H1 (cell line): ENCODE data around the gene ENAH. TPM values are rescaled to one million over a fixed set of nuclear protein-coding genes. Genes with fewer than 3 reads are reported as not detected.

ENCODE experiments used
- CTCF ChIA-PET: fragments of 300-600 bp; sonication (Branson Sonifier 250); formaldehyde crosslinking; loops from one replicate; lab custom pipeline; 2021; ENCODE audit not compliant: partially characterized antibody; lab: Charles Lee
- POLR2A ChIA-PET: fragments of 300-600 bp; sonication (Branson Sonifier 250); formaldehyde crosslinking; loops from one replicate; lab custom pipeline; 2021; ENCODE audit warnings: inconsistent platforms; ENCODE audit not compliant: partially characterized antibody; lab: Charles Lee
- DNase-seq, 2 experiments: peaks; one replicate each; pipeline versions ENCODE4 v3.0.0 to v3.0.0-alpha.2; 2010 to 2022; ENCODE audit warnings: low spot score in 2 of 2, low read depth in 1 of 2, mixed read lengths in 1 of 2
- FAIRE-seq: peaks from 2 replicates; lab custom pipeline; 2011; peaks lifted over from hg19 to GRCh38; lab: Jason Lieb, UNC
- H2AFZ ChIP-seq: 2 replicates; pipeline ENCODE4 v1.8.1; 2012; ENCODE audit warnings: low read length, inconsistent platforms
- H2AK5ac ChIP-seq: 2 replicates; pipeline ENCODE4 v1.6.1; 2013; ENCODE audit warnings: low read depth, low read length
- H2BK120ac ChIP-seq: replicated peaks from 2 replicates; pipeline ENCODE3; 2013; ENCODE audit warnings: low read depth, low read length, inconsistent platforms
- H2BK12ac ChIP-seq: 2 replicates; pipeline ENCODE4 v1.6.1; 2013; ENCODE audit warnings: low read depth, low read length
- H2BK15ac ChIP-seq: 2 replicates; pipeline ENCODE4 v1.6.1; 2013; ENCODE audit warnings: low read length
- H2BK20ac ChIP-seq: 2 replicates; pipeline ENCODE4 v1.6.1; 2013; ENCODE audit warnings: low read length
- H2BK5ac ChIP-seq: 2 replicates; pipeline ENCODE4 v1.6.1; 2013; ENCODE audit warnings: low read depth, low read length
- H3K14ac ChIP-seq: 2 replicates; pipeline ENCODE4 v1.6.1; 2013; ENCODE audit warnings: inconsistent platforms; ENCODE audit not compliant: insufficient read length
- H3K18ac ChIP-seq: 2 replicates; pipeline ENCODE4 v1.6.1; 2013; ENCODE audit warnings: low read length; ENCODE audit errors: extremely low read depth
- H3K23ac ChIP-seq: 2 replicates; pipeline ENCODE4 v1.6.1; 2013; ENCODE audit warnings: inconsistent platforms; ENCODE audit not compliant: insufficient read length
- H3K23me2 ChIP-seq: 2 replicates; pipeline ENCODE4 v1.6.1; 2013; ENCODE audit warnings: low read depth, low read length
- H3K27ac ChIP-seq: 2 replicates; pipeline ENCODE4 v1.6.1; 2011; ENCODE audit warnings: low read depth, low read length, inconsistent platforms
- H3K27me3 ChIP-seq, 4 experiments: replicated peaks in 1 of 4; 1 replicate in 1 of 4; 2 replicates in 3 of 4; pipeline versions ENCODE4 v1.6.1 to v1.8.1; 2011 to 2013; ENCODE audit warnings: low read length in 3 of 4, mild to moderate bottlenecking in 3 of 4, inconsistent platforms in 2 of 4, mixed read lengths in 2 of 4, moderate library complexity in 1 of 4; ENCODE audit not compliant: control insufficient read depth in 3 of 4, insufficient read depth in 3 of 4; ENCODE audit errors: extremely low read depth in 1 of 4
- H3K36me3 ChIP-seq, 4 experiments: 2 replicates each; pipeline versions ENCODE4 v1.6.1 to v1.8.1; 2011 to 2013; ENCODE audit warnings: mild to moderate bottlenecking in 4 of 4, low read length in 3 of 4, moderate library complexity in 2 of 4, control low read depth in 1 of 4, inconsistent platforms in 1 of 4; ENCODE audit not compliant: insufficient read depth in 4 of 4, control insufficient read depth in 2 of 4
- H3K4ac ChIP-seq: replicated peaks from 2 replicates; pipeline ENCODE3; 2013; ENCODE audit warnings: low read length, low read depth, mixed read lengths, inconsistent platforms; ENCODE audit not compliant: insufficient read length
- H3K4me1 ChIP-seq, 4 experiments: replicated peaks in 1 of 4; 1 replicate in 1 of 4; 2 replicates in 3 of 4; pipeline versions ENCODE4 v1.6.1 to v1.8.1; 2011 to 2013; ENCODE audit warnings: low read length in 3 of 4, inconsistent platforms in 2 of 4, mixed read lengths in 1 of 4; ENCODE audit not compliant: insufficient read depth in 4 of 4, control insufficient read depth in 3 of 4
- H3K4me2 ChIP-seq, 2 experiments: 2 replicates each; pipeline versions ENCODE4 v1.6.1 to v1.8.1; 2011 to 2013; ENCODE audit warnings: low read depth in 2 of 2, low read length in 2 of 2, control low read depth in 1 of 2, inconsistent platforms in 1 of 2, mild to moderate bottlenecking in 1 of 2; ENCODE audit not compliant: insufficient read depth in 1 of 2
- H3K4me3 ChIP-seq, 4 experiments: fragments of 200-600, 300-600 bp in 1 of 4; sonication (generic), shearing (Covaris generic), sonication (Bioruptor Twin) in 1 of 4; 2 replicates each; pipeline versions ENCODE4 v1.5.1 to v1.8.1; 2011 to 2016; ENCODE audit warnings: low read length in 4 of 4, low read depth in 3 of 4, control low read depth in 2 of 4, inconsistent platforms in 2 of 4, mild to moderate bottlenecking in 2 of 4, mixed read lengths in 1 of 4, moderate library complexity in 1 of 4; ENCODE audit not compliant: insufficient read depth in 2 of 4; ENCODE audit errors: extremely low read depth in 1 of 4
- H3K56ac ChIP-seq: replicated peaks from 2 replicates; pipeline ENCODE3; 2013; ENCODE audit warnings: low read depth, mild to moderate bottlenecking, mixed read lengths, low read length, inconsistent platforms; ENCODE audit not compliant: insufficient read length
- H3K79me1 ChIP-seq: 2 replicates; pipeline ENCODE4 v1.6.1; 2013; ENCODE audit warnings: low read depth, low read length, control low read depth
- H3K79me2 ChIP-seq, 2 experiments: 2 replicates each; pipeline versions ENCODE4 v1.6.1 to v1.8.1; 2012 to 2013; ENCODE audit warnings: low read length in 2 of 2, mild to moderate bottlenecking in 2 of 2, inconsistent platforms in 1 of 2; ENCODE audit not compliant: insufficient read depth in 2 of 2, control insufficient read depth in 1 of 2
- H3K9ac ChIP-seq, 4 experiments: replicated peaks in 1 of 4; 1 replicate in 1 of 4; 2 replicates in 3 of 4; pipeline versions ENCODE4 v1.6.1 to v1.8.1; 2011 to 2013; ENCODE audit warnings: low read depth in 3 of 4, low read length in 3 of 4, control low read depth in 2 of 4, mild to moderate bottlenecking in 2 of 4, moderate library complexity in 2 of 4, inconsistent platforms in 1 of 4; ENCODE audit errors: extremely low read depth in 1 of 4
- H3K9me3 ChIP-seq, 2 experiments: 2 replicates each; pipeline versions ENCODE4 v1.6.1 to v1.8.1; 2012 to 2013; ENCODE audit warnings: mild to moderate bottlenecking in 2 of 2, moderate library complexity in 2 of 2, control low read depth in 1 of 2, inconsistent platforms in 1 of 2, low read depth in 1 of 2, low read length in 1 of 2, mixed read lengths in 1 of 2; ENCODE audit not compliant: insufficient read depth in 2 of 2
- H4K20me1 ChIP-seq, 2 experiments: replicated peaks in 1 of 2; 2 replicates each; pipeline versions ENCODE3 to v1.8.1; 2011 to 2013; ENCODE audit warnings: inconsistent platforms in 2 of 2, low read length in 2 of 2, mild to moderate bottlenecking in 1 of 2; ENCODE audit not compliant: insufficient read depth in 2 of 2, control insufficient read depth in 1 of 2
- H4K5ac ChIP-seq: 2 replicates; pipeline ENCODE4 v1.6.1; 2013; ENCODE audit warnings: low read length, low read depth, mixed read lengths, inconsistent platforms; ENCODE audit not compliant: insufficient read length
- H4K8ac ChIP-seq: 2 replicates; pipeline ENCODE4 v1.8.0; 2013; ENCODE audit warnings: mild to moderate bottlenecking, moderate library complexity, low read length, inconsistent platforms; ENCODE audit not compliant: insufficient read depth; ENCODE audit errors: extremely low read depth
- H4K91ac ChIP-seq: replicated peaks from 2 replicates; pipeline ENCODE3; 2013; ENCODE audit warnings: low read length, mixed read lengths, inconsistent platforms; ENCODE audit not compliant: insufficient read length
- BCL11A ChIP-seq, 2 experiments: IDR thresholded peaks; one replicate each; pipeline ENCODE4 v1.6.1; 2011; ENCODE audit warnings: low read depth in 2 of 2, low read length in 2 of 2, mild to moderate bottlenecking in 2 of 2
- EGR1 ChIP-seq: IDR thresholded peaks from 2 replicates; pipeline ENCODE4 v1.6.1; 2011; ENCODE audit warnings: low read depth, low read length, borderline replicate concordance
- EZH2 ChIP-seq: fragments of 200-600 bp; sonication (generic); IDR thresholded peaks from 2 replicates; pipeline ENCODE4 v1.7.1; 2012; ENCODE audit warnings: low read depth, mild to moderate bottlenecking, moderate library complexity, low read length, inconsistent platforms; ENCODE audit not compliant: severe bottlenecking
- JUN ChIP-seq: IDR thresholded peaks from 2 replicates; pipeline ENCODE4 v1.6.1; 2011; ENCODE audit warnings: low read depth, mild to moderate bottlenecking, improper control_type of control experiment, low read length
- RXRA ChIP-seq: IDR thresholded peaks from 2 replicates; pipeline ENCODE4 v1.6.1; 2011; ENCODE audit warnings: low read depth, mild to moderate bottlenecking, low read length, moderate library complexity; ENCODE audit not compliant: insufficient read depth
- SAP30 ChIP-seq: fragments of 300-600 bp; sonication (generic); IDR thresholded peaks from 2 replicates; pipeline ENCODE4 v1.7.1; 2012; ENCODE audit warnings: low read length, moderate library complexity, mild to moderate bottlenecking, inconsistent platforms; ENCODE audit not compliant: insufficient read depth, insufficient replicate concordance
- TCF12 ChIP-seq: IDR thresholded peaks from 2 replicates; pipeline ENCODE4 v1.6.1; 2011; ENCODE audit warnings: low read depth, mild to moderate bottlenecking, low read length
- WGBS, 2 experiments: shearing (Covaris generic) in 1 of 2; methylation state at CpG; one replicate each; pipeline versions ENCODE4 v1.1.6 to v1.1.7; 2013 to 2015; ENCODE audit warnings: low lambda C conversion rate in 2 of 2, mixed read lengths in 2 of 2, inconsistent platforms in 1 of 2, low coverage in 1 of 2, missing lambda C conversion rate in 1 of 2; ENCODE audit not compliant: insufficient replicate concordance in 2 of 2, insufficient coverage in 1 of 2, insufficient read length in 1 of 2; ENCODE audit errors: extremely low coverage in 1 of 2, missing lambda C conversion rate in 1 of 2; 5-methylcytosine and 5-hydroxymethylcytosine counted together
- polyA plus RNA-seq, 7 experiments: library from polyadenylated mRNA; depleted of rRNA in 3 of 7; stranded (reverse) in 5 of 7; unstranded in 2 of 7; fragments of >200 nt in 5 of 7; fragments of 200-250 nt in 2 of 7; gene quantifications; 1 replicate in 5 of 7; 2 replicates in 1 of 7; 4 replicates in 1 of 7; pipeline versions ENCODE4 v1.2.1 to v1.2.3, GENCODE V29; 2011 to 2013; ENCODE audit warnings: missing spikeins in 2 of 7, mixed read lengths in 2 of 7
- total RNA-seq: library from RNA; stranded (reverse); fragmentation: NEBNext Ultra II Directional; extraction: Animal tissue kit (Norgen Biotek cat#: 25700); gene quantifications from 2 replicates; pipeline ENCODE4 v1.2.1, GENCODE V29; 2021

The ENAH gene
- total and polyA plus RNA-seq, 2 of the 8 experiments (the other 6 are each of a cell fraction or from before 2014, with no cell fraction given): 39.1 to 335 TPM

DNA sequence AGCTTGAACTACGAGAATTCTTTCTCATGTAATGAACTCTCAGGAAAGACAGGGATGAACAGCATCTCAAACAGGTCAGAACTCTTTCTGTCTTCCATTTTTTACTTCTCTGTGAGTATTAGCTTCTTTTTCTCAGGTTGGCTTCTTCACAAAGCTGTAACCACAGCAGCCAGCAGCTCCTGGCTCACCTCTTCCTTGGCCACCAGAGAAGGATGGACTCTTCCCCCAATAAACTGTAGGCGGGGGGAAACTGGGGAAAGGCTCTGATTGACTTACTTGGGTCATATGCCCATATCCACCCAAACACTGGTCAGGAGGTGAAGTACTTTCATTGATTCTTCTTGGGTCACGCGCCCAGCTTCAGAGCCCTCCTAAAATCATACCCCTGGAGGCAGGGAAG, 14.4 kb upstream of the ENAH start:
- H4K5ac ChIP-seq: no peak overlapping the region
- no peak overlapping the region for H3K4ac ChIP-seq
- H3K36me3 ChIP-seq: no peaks in the 10 kb centered on the region
- no peaks in the 10 kb centered on the region for H3K27me3 ChIP-seq
- whole genome bisulfite sequencing, 2 experiments: 85% methylated on average over 4 of the region's 4 CpGs; no CpG with 5 or more reads in 1 of the 2 experiments
- DNase-seq (peak in 1 of 2 experiments; percentile 37), FAIRE-seq (no peak)
- H3K79me1 ChIP-seq: no peaks in the 10 kb centered on the region
- H4K91ac ChIP-seq: no peak overlapping the region
- no peak overlapping the region for H3K27ac ChIP-seq
- H4K20me1 ChIP-seq: no peaks in the 10 kb centered on the region
- H3K56ac ChIP-seq: no peak overlapping the region
- H3K4me3 ChIP-seq: no peak overlapping the region
- H4K8ac ChIP-seq: no peak overlapping the region
- H3K79me2 ChIP-seq: no peaks in the 10 kb centered on the region
- H2AK5ac ChIP-seq: no peak overlapping the region
- no peaks in the 10 kb centered on the region for H3K9me3 ChIP-seq
- CTCF ChIA-PET: interaction anchor here (0.6 to 1.0 kb wide), 4 partner anchors 35 to 192 kb away, joined by 3 to 5 read pairs (median 4); no protein-coding TSS in a partner anchor
- no peak overlapping the region for H3K14ac ChIP-seq
- POLR2A ChIA-PET: interaction anchor here (0.9 to 1.2 kb wide), 3 partner anchors 12 to 111 kb away, joined by 3 to 4 read pairs (median 3); partner anchors contain the start of gene ENAH
- no peak overlapping the region for H3K23ac ChIP-seq
- no peak overlapping the region for H2BK15ac ChIP-seq
- H3K18ac ChIP-seq: no peak overlapping the region
- TF ChIP-seq JUN (no peak), TCF12 (no peak), BCL11A (IDR thresholded peaks at IDR 0.05; ENCODE audit: low read depth in 2 of 2, low read length in 2 of 2) (no peak), EGR1 (no peak), EZH2 (no peak), RXRA (no peak), SAP30 (no peak)
- H3K23me2 ChIP-seq: no peaks in the 10 kb centered on the region; the same call in 1 of the 2 replicates
- no peak overlapping the region for H2BK12ac ChIP-seq
- no peak overlapping the region for H2BK20ac ChIP-seq
- H3K9ac ChIP-seq: no peak overlapping the region
- no peaks in the 10 kb centered on the region for H3K4me1 ChIP-seq
- no peak overlapping the region for H2BK5ac ChIP-seq
- H2AFZ ChIP-seq: peak overlapping the region; percentile 10; the same call in 1 of the 2 replicates
- no peak overlapping the region for H2BK120ac ChIP-seq
- no peak overlapping the region for H3K4me2 ChIP-seq
